Measurements from ENCODE around the gene ASPM. TPM values are rescaled to one million over a fixed set of nuclear protein-coding genes. Genes with fewer than 3 reads are reported as not detected.

The ASPM gene, protein sequence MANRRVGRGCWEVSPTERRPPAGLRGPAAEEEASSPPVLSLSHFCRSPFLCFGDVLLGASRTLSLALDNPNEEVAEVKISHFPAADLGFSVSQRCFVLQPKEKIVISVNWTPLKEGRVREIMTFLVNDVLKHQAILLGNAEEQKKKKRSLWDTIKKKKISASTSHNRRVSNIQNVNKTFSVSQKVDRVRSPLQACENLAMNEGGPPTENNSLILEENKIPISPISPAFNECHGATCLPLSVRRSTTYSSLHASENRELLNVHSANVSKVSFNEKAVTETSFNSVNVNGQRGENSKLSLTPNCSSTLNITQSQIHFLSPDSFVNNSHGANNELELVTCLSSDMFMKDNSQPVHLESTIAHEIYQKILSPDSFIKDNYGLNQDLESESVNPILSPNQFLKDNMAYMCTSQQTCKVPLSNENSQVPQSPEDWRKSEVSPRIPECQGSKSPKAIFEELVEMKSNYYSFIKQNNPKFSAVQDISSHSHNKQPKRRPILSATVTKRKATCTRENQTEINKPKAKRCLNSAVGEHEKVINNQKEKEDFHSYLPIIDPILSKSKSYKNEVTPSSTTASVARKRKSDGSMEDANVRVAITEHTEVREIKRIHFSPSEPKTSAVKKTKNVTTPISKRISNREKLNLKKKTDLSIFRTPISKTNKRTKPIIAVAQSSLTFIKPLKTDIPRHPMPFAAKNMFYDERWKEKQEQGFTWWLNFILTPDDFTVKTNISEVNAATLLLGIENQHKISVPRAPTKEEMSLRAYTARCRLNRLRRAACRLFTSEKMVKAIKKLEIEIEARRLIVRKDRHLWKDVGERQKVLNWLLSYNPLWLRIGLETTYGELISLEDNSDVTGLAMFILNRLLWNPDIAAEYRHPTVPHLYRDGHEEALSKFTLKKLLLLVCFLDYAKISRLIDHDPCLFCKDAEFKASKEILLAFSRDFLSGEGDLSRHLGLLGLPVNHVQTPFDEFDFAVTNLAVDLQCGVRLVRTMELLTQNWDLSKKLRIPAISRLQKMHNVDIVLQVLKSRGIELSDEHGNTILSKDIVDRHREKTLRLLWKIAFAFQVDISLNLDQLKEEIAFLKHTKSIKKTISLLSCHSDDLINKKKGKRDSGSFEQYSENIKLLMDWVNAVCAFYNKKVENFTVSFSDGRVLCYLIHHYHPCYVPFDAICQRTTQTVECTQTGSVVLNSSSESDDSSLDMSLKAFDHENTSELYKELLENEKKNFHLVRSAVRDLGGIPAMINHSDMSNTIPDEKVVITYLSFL (N-terminal part only)
- total RNA-seq, result 31.6 and 43.7 TPM in 2 replicates

DNA sequence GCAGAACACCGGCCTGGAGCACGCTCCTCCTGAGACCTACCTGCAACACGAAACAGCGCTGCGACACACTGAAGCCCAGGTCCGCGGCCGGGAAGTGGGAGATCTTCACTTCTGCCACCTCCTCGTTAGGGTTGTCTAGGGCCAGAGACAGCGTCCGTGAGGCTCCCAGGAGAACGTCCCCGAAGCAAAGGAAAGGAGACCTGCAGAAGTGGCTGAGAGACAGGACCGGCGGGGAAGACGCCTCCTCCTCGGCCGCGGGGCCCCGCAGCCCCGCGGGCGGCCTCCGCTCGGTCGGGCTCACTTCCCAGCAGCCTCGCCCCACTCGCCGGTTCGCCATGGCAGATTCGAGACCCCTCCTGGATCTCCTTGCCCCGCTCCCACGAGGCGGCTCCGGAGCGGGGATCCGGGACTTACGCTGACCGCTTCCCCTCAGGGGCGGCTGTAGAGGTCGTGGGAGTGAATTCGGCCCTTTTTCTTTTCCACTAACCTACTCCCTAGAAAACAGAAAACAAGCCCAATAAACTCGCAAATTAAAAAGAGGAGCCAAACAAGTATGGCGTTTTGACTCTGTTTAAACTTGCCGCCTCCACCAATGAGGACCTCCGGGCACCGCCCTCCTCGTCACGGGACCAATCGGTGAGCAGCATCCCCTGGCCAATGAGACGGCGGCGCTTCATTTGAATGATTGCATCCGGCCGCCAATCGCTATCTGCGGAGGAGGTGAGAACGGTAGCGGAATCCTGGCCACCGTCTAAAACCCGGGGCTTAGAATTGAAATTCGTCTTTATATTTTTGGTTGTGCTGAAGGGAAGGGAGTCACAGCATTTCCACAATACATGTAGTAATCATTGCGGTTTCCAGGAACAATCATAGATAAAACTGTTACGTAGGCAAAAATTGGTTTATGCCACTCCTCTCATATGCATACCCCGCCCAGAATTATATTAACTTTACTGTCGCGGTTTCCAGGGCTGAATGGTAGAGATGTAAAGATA, at the start of gene ASPM:
TSS of gene ASPM (minus strand) at position 569 of the 995 bp plus-strand sequence. CDS start at position 337, 232 bp downstream.

DNA sequence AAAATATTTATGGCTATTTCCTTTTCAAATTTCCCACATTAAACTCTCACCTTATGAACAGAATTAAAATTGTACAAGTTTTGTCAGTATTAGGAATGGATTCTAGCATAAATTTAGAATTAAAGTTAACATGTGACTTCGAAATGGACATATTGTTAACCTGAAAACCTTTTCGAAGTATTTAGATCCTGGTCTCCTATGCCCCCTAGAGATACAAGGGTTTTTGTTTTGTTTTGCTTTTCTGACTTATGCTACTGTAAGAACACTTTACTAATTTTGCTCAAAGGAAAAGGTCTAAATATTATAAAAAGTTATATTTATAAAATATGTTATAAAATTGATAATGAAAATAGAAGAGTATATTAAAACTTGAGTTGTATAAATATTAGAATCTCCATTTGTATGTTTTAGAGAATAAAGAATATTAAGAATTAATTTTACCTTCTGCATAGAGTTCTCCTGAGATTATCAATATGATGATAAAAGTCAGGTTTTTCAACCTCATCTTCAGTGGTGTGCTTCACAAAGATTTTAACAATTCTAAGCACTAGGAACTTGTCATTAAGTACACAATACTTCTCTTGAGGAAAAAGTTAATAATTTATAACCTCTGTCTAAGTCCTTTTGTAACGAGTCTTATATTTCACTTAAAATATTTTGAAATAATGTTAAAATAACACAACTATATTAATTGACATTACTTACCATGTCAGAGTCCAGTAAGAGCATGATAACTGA, 79.6 kb downstream of the ASPM start, which contains the start of gene F13B:
TSS of gene F13B (minus strand) at position 542 of the 738 bp plus-strand sequence. CDS start at position 505, 37 bp downstream.

Other genes with a start within 250 kb of the ASPM start
- not detected in 2 replicates for gene CFHR2, start 202.9 kb downstream of the ASPM start, total RNA-seq
- not detected in 2 replicates for gene CFHR5, start 169.1 kb downstream of the ASPM start, total RNA-seq
- gene F13B, start 79.4 kb downstream of the ASPM start, total RNA-seq, result not detected in 2 replicates
- 33.3 and 39.3 TPM in 2 replicates for gene ZBTB41, start 54.6 kb upstream of the ASPM start, total RNA-seq
- gene CRB1, start 121.6 kb upstream of the ASPM start, total RNA-seq, result 0.26 and 0.65 TPM in 2 replicates